Heart right ventricle (tissue), 16 donors: ENCODE data around the gene PPP2R5E. TPM values are rescaled to one million over a fixed set of nuclear protein-coding genes. Genes with fewer than 3 reads are reported as not detected.

Experiments used
- ATAC-seq, 8 donors: fragments of 200-7000 bp; cut with Tn5 transposase; one replicate each; pipeline ENCODE4 v1.9.1; 2020; ENCODE audit warnings: mild to moderate bottlenecking in 8 of 8, moderate library complexity in 8 of 8, moderate number of reproducible peaks in 1 of 8
- DNase-seq, 2 donors: peaks; one replicate each; pipeline ENCODE4 v3.0.0-alpha.2; 2020
- H3K27ac ChIP-seq, 10 donors: fragments of 200-600 bp; sonication (generic) in 2 of 10; one replicate each; pipeline versions ENCODE4 v1.5.0 to v1.8.0; 2020 to 2022; ENCODE audit warnings: mild to moderate bottlenecking in 3 of 10
- H3K27me3 ChIP-seq, 7 donors: fragments of 200-600 bp; one replicate each; pipeline ENCODE4 v1.8.0; 2021 to 2022; ENCODE audit warnings: mild to moderate bottlenecking in 2 of 7
- H3K36me3 ChIP-seq, 9 donors: fragments of 200-600 bp; sonication (generic) in 1 of 9; one replicate each; pipeline versions ENCODE4 v1.5.0 to v1.8.0; 2020 to 2022; ENCODE audit warnings: mild to moderate bottlenecking in 2 of 9
- H3K4me1 ChIP-seq, 9 donors: fragments of 200-600 bp; sonication (generic) in 1 of 9; one replicate each; pipeline versions ENCODE4 v1.5.0 to v1.8.0; 2020 to 2022; ENCODE audit warnings: mild to moderate bottlenecking in 4 of 9
- H3K4me3 ChIP-seq, 10 donors: fragments of 200-600 bp; sonication (generic) in 2 of 10; one replicate each; pipeline versions ENCODE4 v1.5.0 to v1.8.0; 2020 to 2022; ENCODE audit warnings: mild to moderate bottlenecking in 7 of 10, moderate library complexity in 2 of 10
- H3K9me3 ChIP-seq, 11 donors: fragments of 200-600 bp in 10 of 11; sonication (generic) in 2 of 11; one replicate each; pipeline versions ENCODE4 v1.5.0 to v1.8.0; 2013 to 2022; ENCODE audit warnings: mild to moderate bottlenecking in 2 of 11, control low read depth in 1 of 11, moderate library complexity in 1 of 11
- WGBS, 2 donors: extraction: QIAGEN DNeasy Blood & Tissue Kit; methylation state at CpG; one replicate each; pipeline ENCODE4 v1.1.7; 2013; ENCODE audit warnings: inconsistent platforms in 1 of 2; 5-methylcytosine and 5-hydroxymethylcytosine counted together
- intact Hi-C, 10 donors: fragments of 100-400 bp; cut with DNase I; formaldehyde crosslinking; loops; one replicate each; pipeline versions ENCODE4 v1.11.1 to v1.14.2; 2022
- polyA plus RNA-seq, 2 donors: library from polyadenylated mRNA; stranded (reverse); fragments of 200-250 nt; gene quantifications; one replicate each; pipeline ENCODE4 v1.2.3, GENCODE V29; 2013
- total RNA-seq, 10 donors: library from RNA; stranded (reverse); fragmentation: NEBNext Ultra II Directional in 3 of 10; extraction: Animal tissue kit (Norgen Biotek cat#: 25700) in 3 of 10; gene quantifications; one replicate each; pipeline versions ENCODE4 v1.2.1 to v1.2.4, GENCODE V29; 2021 to 2023
- TF ChIP-seq, protein P1 (sequence below), 9 donors: fragments of 200-600 bp; sonication (generic) in 2 of 9; IDR thresholded peaks; one replicate each; pipeline versions ENCODE4 v1.5.0 to v1.8.0; 2021 to 2022; ENCODE audit warnings: antibody characterized with exemption in 9 of 9, mild to moderate bottlenecking in 5 of 9, moderate library complexity in 1 of 9
- donor health status: Arrhythmogenic right ventricular cardiomyopathy.
- donor health status: ischemic (EF 13 %, LVEDD 7.1; RV severe dilation, severe dysfunction).
- donor health status: healthy with polysubstance abuse.
- donor health status: DM: no; HTN: yes; CAD: no.
- donor health status: DM: no; HTN: no; CAD: no.
- donor health status: ischemic (EF 25% LVEDD 6.9; RV normal size, moderate dysfunction).
- donor health status: ischemic (EF 25% LVEDD 5.7; RV mildly dilated, moderate dysfunction).
- donor health status: healthy.
- donor health status: DM: yes; HTN: yes; CAD: no.
- donor health status: Ischemic cardiomyopathy.
- donor health status: ischemic (EF 35%, LVEDD 5.7; RV mildly dilated, moderate dysfunction).
- donor health status: nonischemic (EF 11% LVEDD 7.7; RV severe dilation, severe dysfunction).
- donor health status: DM: yes; HTN: yes; CAD: no.
- donor health status: PGD.
- donor health status: ischemic (EF 29% LVEDD 5.4; RV normal size, mild dysfunction).
- donor health status: nonischemic (EF 23%, LVEDD 6.1; RV moderate dilation, normal function).

PPP2R5E gene
- total and polyA plus RNA-seq, 12 donors, result 6.1 to 44.4 (median 36.4) TPM

DNA sequence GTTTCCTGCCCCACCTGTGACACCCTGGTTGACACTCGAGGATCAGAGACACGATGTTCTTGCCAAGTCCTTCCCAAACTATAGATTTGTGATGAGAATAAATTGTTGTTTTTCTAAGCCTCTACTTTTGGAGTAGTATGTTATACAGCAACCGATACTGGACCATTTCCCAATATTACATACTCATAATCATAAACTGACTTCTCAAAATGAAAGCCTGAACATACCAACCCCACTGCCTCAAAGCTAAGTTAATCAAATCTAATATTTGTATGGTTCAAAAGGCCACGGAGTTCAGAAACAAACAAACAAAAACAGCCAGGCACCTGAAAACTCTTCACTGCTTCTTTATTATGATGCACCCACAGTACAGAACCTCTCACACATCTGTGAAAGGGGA is 172.1 kb downstream of the PPP2R5E start:
- no peak for DNase-seq
- H3K9me3 ChIP-seq, result peaks cover 0 to 19% (median 0%) of the 10 kb centered on the region in 11 donors
- 94 to 96% methylated on average over 4 of the region's 4 CpGs for WGBS, 2 donors
- no peaks in the 10 kb centered on the region for H3K4me1 ChIP-seq
- H3K27me3 ChIP-seq, result no peaks in the 10 kb centered on the region
- TF ChIP-seq, protein P1, sequence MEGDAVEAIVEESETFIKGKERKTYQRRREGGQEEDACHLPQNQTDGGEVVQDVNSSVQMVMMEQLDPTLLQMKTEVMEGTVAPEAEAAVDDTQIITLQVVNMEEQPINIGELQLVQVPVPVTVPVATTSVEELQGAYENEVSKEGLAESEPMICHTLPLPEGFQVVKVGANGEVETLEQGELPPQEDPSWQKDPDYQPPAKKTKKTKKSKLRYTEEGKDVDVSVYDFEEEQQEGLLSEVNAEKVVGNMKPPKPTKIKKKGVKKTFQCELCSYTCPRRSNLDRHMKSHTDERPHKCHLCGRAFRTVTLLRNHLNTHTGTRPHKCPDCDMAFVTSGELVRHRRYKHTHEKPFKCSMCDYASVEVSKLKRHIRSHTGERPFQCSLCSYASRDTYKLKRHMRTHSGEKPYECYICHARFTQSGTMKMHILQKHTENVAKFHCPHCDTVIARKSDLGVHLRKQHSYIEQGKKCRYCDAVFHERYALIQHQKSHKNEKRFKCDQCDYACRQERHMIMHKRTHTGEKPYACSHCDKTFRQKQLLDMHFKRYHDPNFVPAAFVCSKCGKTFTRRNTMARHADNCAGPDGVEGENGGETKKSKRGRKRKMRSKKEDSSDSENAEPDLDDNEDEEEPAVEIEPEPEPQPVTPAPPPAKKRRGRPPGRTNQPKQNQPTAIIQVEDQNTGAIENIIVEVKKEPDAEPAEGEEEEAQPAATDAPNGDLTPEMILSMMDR (IDR thresholded peaks at IDR 0.05), result no peak
- H3K4me3 ChIP-seq, result no peak overlapping the region
- H3K27ac ChIP-seq, result no peak overlapping the region
- H3K36me3 ChIP-seq, result peaks cover 0 to 36% (median 4%) of the 10 kb centered on the region in 9 donors
- no peak for ATAC-seq
- intact Hi-C loops, result loop anchor here in 1 of 10 donors (10.0 kb wide), 1 partner anchor 196 kb away; no protein-coding TSS in a partner anchor

DNA sequence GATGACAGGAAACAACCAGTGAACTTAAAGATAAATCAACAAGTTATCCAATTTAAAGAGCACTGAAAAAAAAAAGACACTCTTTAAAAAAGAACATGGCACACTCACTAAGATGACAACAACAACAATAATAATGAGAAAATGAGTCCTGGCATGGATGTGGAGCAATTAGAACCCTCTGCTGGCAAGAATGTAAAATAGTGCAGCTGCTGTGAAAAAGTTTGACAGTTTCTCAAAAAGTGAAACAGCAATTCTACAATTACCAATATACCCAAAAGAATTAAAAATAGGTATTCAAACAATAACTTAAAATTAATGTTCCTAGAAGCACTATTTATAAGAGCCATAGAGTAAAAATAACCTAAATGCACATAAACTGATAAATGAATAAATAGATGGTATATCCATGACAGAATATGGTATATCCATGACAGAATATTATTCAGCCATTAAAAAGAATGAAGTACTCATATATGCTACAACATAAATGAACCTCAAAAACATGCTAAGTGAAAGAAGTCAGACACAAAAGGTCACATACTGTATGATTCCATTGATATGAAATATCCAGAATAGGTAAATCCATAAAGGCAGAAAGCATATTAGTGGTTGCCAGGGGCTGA is 175.3 kb downstream of the PPP2R5E start:
- TF ChIP-seq, protein P1 (IDR thresholded peaks at IDR 0.05), result no peak
- ATAC-seq (no peak), DNase-seq (no peak)
- Histone ChIP-seq H3K27me3 (no peaks in the 10 kb centered on the region), H3K4me1 (no peaks in the 10 kb centered on the region), H3K36me3 (peaks cover 0 to 7% (median 0%) of the 10 kb centered on the region in 9 donors), H3K9me3 (peaks cover 0 to 36% (median 0%) of the 10 kb centered on the region in 11 donors), H3K4me3 (no peak overlapping the region), H3K27ac (no peak overlapping the region)
- intact Hi-C loops, result no loop called here

DNA sequence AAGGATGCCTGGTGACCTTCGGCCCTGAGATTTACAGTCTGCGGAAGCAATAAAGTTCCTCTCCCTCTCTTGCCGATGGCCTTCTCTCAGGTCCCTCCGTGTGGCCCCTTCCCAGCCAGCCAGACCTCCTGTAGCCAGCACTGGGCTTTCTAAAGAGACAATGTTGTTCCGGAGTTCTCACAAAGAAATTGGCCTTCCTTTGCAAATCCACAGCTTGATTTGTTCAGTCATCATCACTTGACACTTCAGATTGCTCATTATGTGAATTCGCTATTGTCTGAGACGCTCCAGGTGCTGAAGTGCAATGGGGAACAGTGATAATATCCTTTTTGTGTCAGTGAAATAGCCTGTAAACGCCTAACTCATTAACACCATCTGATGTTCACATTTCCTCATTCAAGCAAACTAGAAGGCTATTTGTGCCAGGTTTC is 180.8 kb downstream of the PPP2R5E start:
- Histone ChIP-seq H3K9me3 (peaks cover 0 to 19% (median 0%) of the 10 kb centered on the region in 11 donors), H3K36me3 (no peaks in the 10 kb centered on the region), H3K27me3 (no peaks in the 10 kb centered on the region), H3K4me1 (no peaks in the 10 kb centered on the region), H3K4me3 (no peak overlapping the region), H3K27ac (no peak overlapping the region)
- TF ChIP-seq, protein P1 (IDR thresholded peaks at IDR 0.05), result no peak
- no peak for DNase-seq
- intact Hi-C loops, result no loop called here
- no peak for ATAC-seq
- WGBS, 2 donors, result 56 to 59% methylated on average over 8 of the region's 8 CpGs

DNA sequence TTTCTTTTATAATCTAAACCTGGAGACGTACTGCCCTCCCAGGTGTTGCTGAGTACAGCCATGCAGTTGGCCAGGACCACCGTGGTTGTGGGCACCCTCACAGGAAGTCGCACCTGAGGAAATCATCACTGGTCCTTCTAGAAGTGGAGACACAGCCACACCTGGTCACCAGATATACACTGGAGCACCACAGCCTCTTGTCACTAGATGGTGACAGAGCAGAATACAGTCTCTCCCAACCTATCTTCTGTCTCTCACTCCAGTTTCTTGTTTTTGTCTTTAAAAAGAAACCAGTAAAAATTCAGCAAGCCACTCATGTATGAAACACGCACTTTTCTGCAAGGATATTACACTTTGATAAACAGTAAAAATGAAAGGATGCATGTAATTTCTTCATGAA is 181.4 kb downstream of the PPP2R5E start:
- intact Hi-C loops, result no loop called here
- Histone ChIP-seq H3K9me3 (peaks cover 0 to 19% (median 0%) of the 10 kb centered on the region in 11 donors), H3K27me3 (no peaks in the 10 kb centered on the region), H3K36me3 (no peaks in the 10 kb centered on the region), H3K4me1 (no peaks in the 10 kb centered on the region), H3K4me3 (no peak overlapping the region), H3K27ac (no peak overlapping the region)
- WGBS, 2 donors, result 84 to 85% methylated on average over 4 of the region's 4 CpGs
- DNase-seq (no peak), ATAC-seq (no peak)
- TF ChIP-seq, protein P1 (IDR thresholded peaks at IDR 0.05), result no peak
